Sigmoid colon (tissue), 4 donors: ENCODE measurements around the gene ERMN.

Experiments used
- CTCF ChIP-seq, 4 experiments: fragments of 450-650 bp in 3 of 4; fragments of 200-600 bp in 1 of 4; IDR thresholded peaks; one replicate each; pipeline ENCODE4 v1.5.1; 2016 to 2019; ENCODE audit warnings: antibody characterized with exemption in 4 of 4, mild to moderate bottlenecking in 3 of 4, moderate library complexity in 2 of 4
- EP300 ChIP-seq, 4 donors: sonication (generic); formaldehyde crosslinking; IDR thresholded peaks; one replicate each; pipeline ENCODE4 v1.6.1; 2017; ENCODE audit warnings: antibody characterized with exemption in 4 of 4
- POLR2A ChIP-seq, 2 donors: fragments of 450-650 bp; IDR thresholded peaks; one replicate each; pipeline ENCODE4 v1.6.1; 2016; ENCODE audit warnings: antibody characterized with exemption in 2 of 2, mild to moderate bottlenecking in 2 of 2, moderate library complexity in 2 of 2
- POLR2AphosphoS5 ChIP-seq, 4 donors: sonication (generic); formaldehyde crosslinking; IDR thresholded peaks; one replicate each; pipeline ENCODE4 v1.6.1; 2017; ENCODE audit warnings: antibody characterized with exemption in 4 of 4

GRCh38 chr2:157296490-157296889 lies 29.1 kb downstream of the ERMN start:
- TF ChIP-seq CTCF (IDR thresholded peaks at IDR 0.05) (no peak), POLR2A (IDR thresholded peaks at IDR 0.05) (no peak), EP300 (IDR thresholded peaks at IDR 0.05) (no peak), POLR2AphosphoS5 (IDR thresholded peaks at IDR 0.05) (no peak)
